ENCODE measurements around the gene C3orf49.

C3orf49 gene

GRCh38 chr3:63895422-63896189, 76.5 kb downstream of the C3orf49 start:
- no peak for TF ChIP-seq CTCF (IDR thresholded peaks at IDR 0.05; ENCODE audit: insufficient read depth, missing control alignments)
- FAIRE-seq (no peak), DNase-seq (ENCODE audit: insufficient read length, low spot score) (no peak)

GRCh38 chr3:63896332-63897030, 77.4 kb downstream of the C3orf49 start:
- no peak for TF ChIP-seq CTCF (IDR thresholded peaks at IDR 0.05; ENCODE audit: insufficient read depth, missing control alignments)
- DNase-seq (ENCODE audit: insufficient read length, low spot score) (no peak), FAIRE-seq (peak; percentile 70)

Measured in D721Med (cell line).